ENCODE results near the gene FRMD8.
"Not testable (repeated sequence)": the region's sequence is repeated elsewhere in the genome, so short reads cannot be mapped to it uniquely, and the experiment has no call there.

Gene FRMD8

DNA sequence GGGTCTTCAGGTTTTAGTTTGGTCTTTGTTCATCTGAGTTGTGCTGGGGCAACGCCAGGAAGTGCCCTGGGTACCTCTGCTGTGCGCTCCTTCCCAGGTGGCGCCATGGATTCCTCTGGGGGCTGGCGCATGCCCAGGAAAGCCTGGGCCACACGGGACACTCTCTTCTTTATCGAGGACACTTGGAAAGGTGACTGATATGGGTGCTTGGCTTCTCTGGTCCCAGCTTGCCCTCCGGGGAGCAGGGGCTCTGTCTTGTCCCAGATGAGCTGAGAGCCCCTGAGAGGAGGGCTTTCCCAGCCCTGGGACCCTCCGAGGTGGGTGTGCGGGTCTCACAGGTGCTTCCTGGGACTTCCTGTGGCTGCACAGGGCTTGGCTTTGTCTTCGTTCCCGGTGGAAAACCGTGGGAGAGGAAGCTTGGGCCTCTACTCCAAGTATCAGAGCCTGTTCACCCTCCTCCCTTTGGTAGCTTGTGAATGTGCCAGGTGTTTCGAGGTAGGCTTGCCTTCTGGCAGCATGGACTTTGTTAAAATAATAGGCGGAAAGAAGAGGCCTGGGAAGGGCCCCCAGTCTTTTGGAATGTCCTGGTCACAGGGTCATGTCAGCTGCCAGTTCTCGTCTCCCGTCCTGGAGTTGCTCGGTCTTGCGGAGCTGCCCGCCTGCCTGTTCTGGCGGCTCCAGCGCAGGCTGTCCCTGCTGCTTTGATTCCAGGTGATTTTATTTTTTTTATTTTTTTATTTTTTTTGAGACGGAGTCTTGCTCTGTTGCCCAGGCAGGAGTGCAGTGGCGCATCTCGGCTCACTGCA, 26.0 kb downstream of the FRMD8 start:
- in situ Hi-C loops (cut with HindIII; ENCODE audit: low sequenced_read_pairs) = no loop called here
- TF ChIP-seq CTCF (IDR thresholded peaks at IDR 0.05; ENCODE audit: low read depth, low read length) = no peak
- H3K4me3 ChIP-seq (ENCODE audit: low read depth, low read length) = no peak overlapping the region

GRCh38 chr11:65413077-65413664, 26.7 kb downstream of the FRMD8 start:
- DNase-seq (ENCODE audit: low read depth, low spot score); H3K4me3 ChIP-seq (ENCODE audit: low read depth, low read length); in situ Hi-C loops (cut with HindIII; ENCODE audit: low sequenced_read_pairs): not testable (repeated sequence)

More for the DNA sequence above, 26.0 kb downstream of the FRMD8 start:
- no peak for DNase-seq (ENCODE audit: low read depth, low spot score)

GRCh38 chr11:65414776-65415498, 28.5 kb downstream of the FRMD8 start:
- TF ChIP-seq CTCF (IDR thresholded peaks at IDR 0.05; ENCODE audit: low read depth, low read length) = no peak
- no peak overlapping the region for H3K4me3 ChIP-seq (ENCODE audit: low read depth, low read length)
- no peak for DNase-seq (ENCODE audit: low read depth, low spot score)
- in situ Hi-C loops (cut with HindIII; ENCODE audit: low sequenced_read_pairs) = no loop called here

DNA sequence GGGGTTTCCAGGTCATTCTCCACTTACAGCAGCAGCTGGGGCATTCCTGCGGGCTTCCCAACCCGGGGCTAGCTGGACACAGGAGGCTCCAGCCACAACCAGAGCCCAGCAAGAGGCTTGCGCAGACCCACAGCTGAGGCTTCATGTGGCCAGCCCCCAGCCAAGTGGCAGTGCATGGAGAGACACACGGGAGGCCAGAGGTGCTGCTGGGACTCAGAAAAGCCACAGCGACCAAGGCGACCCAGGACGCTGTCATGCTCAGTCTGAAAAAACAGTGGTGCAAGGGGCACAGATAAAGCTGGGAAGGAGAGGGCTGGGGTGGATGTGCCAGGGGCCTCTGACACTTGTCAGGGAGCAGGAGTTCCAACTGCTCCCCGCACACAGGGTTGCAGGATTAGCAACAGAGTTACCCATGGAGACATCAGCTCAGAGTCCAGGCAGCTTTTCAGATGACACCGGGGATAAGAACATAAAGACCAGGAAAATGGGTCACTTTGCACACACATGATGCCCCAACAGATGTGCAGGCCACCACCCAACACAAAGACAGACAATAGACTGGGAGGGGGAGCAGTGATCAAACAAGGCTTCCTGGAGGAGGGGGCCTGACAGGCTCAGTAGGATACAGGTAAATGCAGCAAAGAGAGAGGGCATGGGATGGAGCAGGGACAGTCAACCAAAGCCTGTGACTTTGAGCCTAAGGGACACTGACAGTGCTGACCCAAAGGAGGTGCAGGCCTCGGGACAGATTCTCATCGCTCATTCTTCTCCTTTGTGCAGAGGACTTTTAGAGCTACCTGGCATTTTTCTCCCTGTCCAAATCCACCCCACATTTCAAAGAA, 29.3 kb downstream of the FRMD8 start:
- no peak for DNase-seq (ENCODE audit: low read depth, low spot score)
- no peak for TF ChIP-seq CTCF (IDR thresholded peaks at IDR 0.05; ENCODE audit: low read depth, low read length)
- in situ Hi-C loops (cut with HindIII; ENCODE audit: low sequenced_read_pairs) = no loop called here
- H3K4me3 ChIP-seq (ENCODE audit: low read depth, low read length) = peak overlapping the region; percentile 20

DNA sequence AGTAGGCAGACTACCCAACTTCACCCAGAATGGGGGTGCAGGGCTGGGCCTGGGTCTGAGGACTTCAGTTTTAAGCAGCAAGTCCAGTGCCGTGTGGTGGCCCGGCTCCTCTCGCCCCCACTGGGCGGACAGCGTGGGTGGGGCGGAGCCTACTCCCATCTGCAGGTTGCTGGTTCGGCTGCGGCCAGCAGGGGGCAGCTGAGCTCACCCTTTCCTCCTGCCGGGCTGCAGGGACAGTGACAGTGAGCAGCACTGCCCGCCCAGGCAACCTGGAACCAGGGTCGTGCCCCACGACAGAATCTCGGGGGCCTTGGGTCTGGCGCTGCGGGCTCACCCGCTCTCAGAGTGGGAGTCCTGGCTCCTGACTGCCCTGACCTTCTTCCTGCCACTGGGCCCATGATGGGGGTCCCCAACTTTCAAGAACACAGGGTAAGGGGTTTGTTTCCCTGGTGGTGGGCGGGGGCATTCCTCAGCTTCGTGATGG, 29.9 kb downstream of the FRMD8 start:
- peak overlapping the region; percentile 20 for H3K4me3 ChIP-seq (ENCODE audit: low read depth, low read length)
- DNase-seq (ENCODE audit: low read depth, low spot score) = peak; percentile 72
- TF ChIP-seq CTCF (IDR thresholded peaks at IDR 0.05; ENCODE audit: low read depth, low read length) = peak; percentile 96
- in situ Hi-C loops (cut with HindIII; ENCODE audit: low sequenced_read_pairs) = no loop called here

GRCh38 chr11:65416841-65417701, 30.6 kb downstream of the FRMD8 start:
- DNase-seq (ENCODE audit: low read depth, low spot score) = no peak
- H3K4me3 ChIP-seq (ENCODE audit: low read depth, low read length) = no peak overlapping the region
- in situ Hi-C loops (cut with HindIII; ENCODE audit: low sequenced_read_pairs) = no loop called here
- no peak for TF ChIP-seq CTCF (IDR thresholded peaks at IDR 0.05; ENCODE audit: low read depth, low read length)

All from astrocyte of the spinal cord (primary cell).